ENCODE results near the gene ANO2.

DNA sequence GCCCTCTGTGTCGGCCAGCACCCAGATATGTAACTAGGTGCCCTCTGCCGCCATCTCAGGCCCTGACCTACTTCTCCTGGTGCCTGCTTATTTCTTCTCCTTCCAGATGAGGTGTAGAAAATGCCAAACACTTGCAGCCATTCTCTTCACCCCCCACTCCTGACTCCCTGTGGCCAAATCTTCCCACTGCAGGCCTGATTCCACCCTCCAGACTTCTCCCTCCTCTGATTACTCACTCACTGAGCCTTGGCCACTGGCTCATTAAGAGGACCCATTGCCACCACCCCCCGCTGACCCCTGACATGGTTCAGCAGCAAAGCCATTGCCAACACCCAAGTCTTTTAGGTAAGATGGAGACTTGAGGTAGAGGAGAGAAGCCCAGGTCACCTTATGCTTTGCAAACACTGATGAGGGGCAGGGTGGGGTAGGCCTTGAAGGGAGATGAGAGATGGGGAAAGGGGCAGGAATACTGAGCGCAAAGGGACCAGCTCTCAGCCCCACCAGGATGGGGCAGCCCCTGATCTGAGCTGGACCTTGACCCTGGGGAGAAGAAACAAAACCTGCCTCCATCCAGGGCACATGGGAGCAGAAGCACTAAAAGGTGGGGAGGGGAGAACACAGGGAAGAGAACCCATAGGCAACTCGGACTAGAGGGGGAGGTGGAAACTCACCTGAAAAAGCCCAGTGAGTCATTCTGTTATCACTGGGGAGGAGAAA, 25.1 kb upstream of the ANO2 start:
- TF ChIP-seq POLR2A (IDR thresholded peaks at IDR 0.05; ENCODE audit: low read length): no peak
- TF ChIP-seq GATA1 (IDR thresholded peaks at IDR 0.05; ENCODE audit: low read depth, low read length): no peak
